Measurements from ENCODE around the gene FAM168A. TPM values are rescaled to one million over a fixed set of nuclear protein-coding genes. Genes with fewer than 3 reads are reported as not detected.
"Not testable (repeated sequence)": the region's sequence is repeated elsewhere in the genome, so short reads cannot be mapped to it uniquely, and the experiment has no call there.

FAM168A gene
- polyA plus RNA-seq, 4 donors, result 5.4 to 18.8 (median 9.9) TPM

DNA sequence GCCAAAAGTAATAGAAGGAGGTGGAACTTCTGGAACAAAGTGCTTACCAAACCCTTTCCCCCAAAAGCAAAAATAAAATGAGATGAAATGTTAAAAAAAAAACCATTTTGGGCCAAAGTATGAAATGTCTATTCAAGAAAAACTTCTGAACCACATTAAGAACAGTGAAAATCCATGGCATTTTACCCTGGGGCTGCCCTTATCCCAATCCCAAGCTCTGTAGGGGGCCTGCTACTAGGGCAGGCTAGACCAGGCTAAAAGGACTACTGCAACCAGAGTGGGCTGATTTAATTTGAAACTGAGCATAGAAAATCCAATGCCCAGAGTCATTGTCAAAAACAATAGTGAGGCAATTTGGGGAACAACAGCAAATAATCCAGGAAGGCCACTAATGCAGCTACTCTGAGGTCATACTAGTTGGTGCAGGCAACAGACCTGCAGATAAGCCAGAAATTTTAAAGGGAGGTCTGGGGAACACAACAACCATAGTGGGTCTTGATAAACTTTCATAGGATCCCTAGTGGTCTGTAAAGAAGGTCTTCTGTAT lies 122.3 kb downstream of the FAM168A start:
- FAIRE-seq (no peak), DNase-seq (no peak)
- Histone ChIP-seq H3K4me3 (ENCODE audit: low read depth in 1 of 3, low read length in 3 of 3) (no peak overlapping the region), H3K9me3 (ENCODE audit: control insufficient read depth in 2 of 2, insufficient read depth in 1 of 2, low read depth in 1 of 2, low read length in 1 of 2) (peaks cover 0 to 4% of the 10 kb centered on the region in 2 donors), H3K4me1 (ENCODE audit: control insufficient read depth in 3 of 3, insufficient read depth in 2 of 3, low read depth in 1 of 3, low read length in 2 of 3) (peaks cover 0 to 2% (median 0%) of the 10 kb centered on the region in 3 donors), H3K27ac (ENCODE audit: low read depth in 1 of 3, low read length in 2 of 3) (no peak overlapping the region), H3K36me3 (ENCODE audit: control insufficient read depth in 3 of 3, insufficient read depth in 2 of 3, low read depth in 1 of 3, low read length in 3 of 3) (no peaks in the 10 kb centered on the region), H3K27me3 (ENCODE audit: control insufficient read depth in 3 of 3, insufficient read depth in 3 of 3, low read length in 3 of 3) (no peaks in the 10 kb centered on the region)

DNA sequence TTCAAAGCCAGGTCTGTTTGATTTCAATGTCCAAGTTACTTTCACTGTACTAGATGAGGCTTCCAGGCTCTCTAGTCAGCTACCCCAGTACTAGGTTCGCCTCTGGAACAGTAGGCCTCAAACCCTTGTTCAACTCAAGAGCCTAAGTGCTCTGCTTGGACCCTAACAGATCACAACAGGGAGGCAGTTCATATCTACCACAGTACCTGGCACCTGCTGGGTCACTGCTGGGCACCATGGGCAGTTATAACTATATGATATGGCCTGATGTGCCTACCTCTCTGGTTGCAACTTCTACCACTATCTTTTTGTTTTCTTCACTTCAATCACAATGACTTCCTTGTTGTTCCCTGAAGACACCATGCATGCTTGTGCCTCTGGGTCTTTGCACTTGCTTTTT lies 124.7 kb downstream of the FAM168A start:
- peaks cover 0 to 1% (median 0%) of the 10 kb centered on the region in 3 donors for H3K36me3 ChIP-seq (ENCODE audit: control insufficient read depth in 3 of 3, insufficient read depth in 2 of 3, low read depth in 1 of 3, low read length in 3 of 3)
- H3K9me3 ChIP-seq (ENCODE audit: control insufficient read depth in 2 of 2, insufficient read depth in 1 of 2, low read depth in 1 of 2, low read length in 1 of 2), result peaks cover 0 to 4% of the 10 kb centered on the region in 2 donors
- no peaks in the 10 kb centered on the region for H3K4me1 ChIP-seq (ENCODE audit: control insufficient read depth in 3 of 3, insufficient read depth in 2 of 3, low read depth in 1 of 3, low read length in 2 of 3)
- WGBS, 3 donors, result 95 to 100% (median 100%) methylated on average over 1 of the region's 1 CpG
- H3K4me3 ChIP-seq (ENCODE audit: low read depth in 1 of 3, low read length in 3 of 3), result no peak overlapping the region
- no peaks in the 10 kb centered on the region for H3K27me3 ChIP-seq (ENCODE audit: control insufficient read depth in 3 of 3, insufficient read depth in 3 of 3, low read length in 3 of 3)
- no peak for FAIRE-seq
- DNase-seq, result no peak
- H3K27ac ChIP-seq (ENCODE audit: low read depth in 1 of 3, low read length in 2 of 3), result no peak overlapping the region

DNA sequence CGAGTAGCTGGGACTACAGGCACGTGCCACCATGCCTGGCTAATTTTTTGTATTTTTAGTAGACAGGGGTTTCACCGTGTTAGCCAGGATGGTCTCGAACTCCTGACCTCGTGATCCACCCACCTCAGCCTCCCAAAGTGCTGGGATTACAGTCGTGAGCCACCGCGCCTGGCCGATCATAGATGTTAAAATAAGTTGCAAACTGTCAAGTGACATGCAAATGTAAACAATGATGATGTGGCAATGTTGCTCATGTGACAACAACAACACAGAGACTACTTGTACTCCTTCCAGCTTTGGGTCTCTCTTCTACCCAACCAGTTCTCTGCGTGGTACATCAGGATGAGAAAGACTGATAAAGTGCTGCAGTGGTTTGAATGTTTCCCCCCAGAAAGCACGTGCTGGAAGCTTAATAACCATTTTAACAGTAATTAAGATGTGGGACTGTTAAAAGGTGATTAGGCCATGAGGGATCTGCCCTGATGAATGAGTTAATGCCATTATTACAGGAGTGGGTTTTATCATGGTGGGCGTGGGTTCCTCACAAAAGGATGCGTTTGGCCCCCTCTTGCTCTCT lies 127.8 kb downstream of the FAM168A start:
- not testable (repeated sequence) for H3K9me3 ChIP-seq (ENCODE audit: control insufficient read depth in 2 of 2, insufficient read depth in 1 of 2, low read depth in 1 of 2, low read length in 1 of 2); H3K36me3 ChIP-seq (ENCODE audit: control insufficient read depth in 3 of 3, insufficient read depth in 2 of 3, low read depth in 1 of 3, low read length in 3 of 3); H3K4me3 ChIP-seq (ENCODE audit: low read depth in 1 of 3, low read length in 3 of 3); H3K27me3 ChIP-seq (ENCODE audit: control insufficient read depth in 3 of 3, insufficient read depth in 3 of 3, low read length in 3 of 3); FAIRE-seq; H3K4me1 ChIP-seq (ENCODE audit: control insufficient read depth in 3 of 3, insufficient read depth in 2 of 3, low read depth in 1 of 3, low read length in 2 of 3); H3K27ac ChIP-seq (ENCODE audit: low read depth in 1 of 3, low read length in 2 of 3); DNase-seq
- 85 to 97% (median 92%) methylated on average over 13 of the region's 13 CpGs for WGBS, 3 donors

DNA sequence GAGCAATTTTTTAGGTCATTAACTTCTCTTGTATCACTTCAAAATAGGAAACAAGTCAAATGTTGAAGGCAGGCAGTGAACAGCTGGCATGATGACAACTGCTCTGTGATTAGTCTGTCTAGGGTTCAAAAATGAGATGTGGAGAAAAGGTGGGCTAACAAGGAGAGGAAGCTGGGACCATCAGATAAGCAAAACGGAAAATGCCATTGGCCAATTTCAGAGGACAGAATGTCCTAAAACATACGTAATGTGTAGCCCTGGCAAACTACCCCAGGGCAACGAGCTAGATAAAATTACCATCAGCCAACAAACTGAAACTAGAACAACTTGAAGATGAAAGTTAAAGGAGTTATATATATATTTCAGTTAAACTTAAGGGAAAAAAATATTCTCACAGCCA lies 128.5 kb downstream of the FAM168A start:
- Histone ChIP-seq H3K9me3 (ENCODE audit: control insufficient read depth in 2 of 2, insufficient read depth in 1 of 2, low read depth in 1 of 2, low read length in 1 of 2) (no peaks in the 10 kb centered on the region), H3K27ac (ENCODE audit: low read depth in 1 of 3, low read length in 2 of 3) (no peak overlapping the region), H3K4me3 (ENCODE audit: low read depth in 1 of 3, low read length in 3 of 3) (no peak overlapping the region), H3K4me1 (ENCODE audit: control insufficient read depth in 3 of 3, insufficient read depth in 2 of 3, low read depth in 1 of 3, low read length in 2 of 3) (no peaks in the 10 kb centered on the region), H3K27me3 (ENCODE audit: control insufficient read depth in 3 of 3, insufficient read depth in 3 of 3, low read length in 3 of 3) (no peaks in the 10 kb centered on the region), H3K36me3 (ENCODE audit: control insufficient read depth in 3 of 3, insufficient read depth in 2 of 3, low read depth in 1 of 3, low read length in 3 of 3) (peaks cover 0 to 2% (median 0%) of the 10 kb centered on the region in 3 donors)
- no peak for DNase-seq
- WGBS, 3 donors, result 70 to 93% (median 88%) methylated on average over 3 of the region's 3 CpGs
- FAIRE-seq, result no peak

DNA sequence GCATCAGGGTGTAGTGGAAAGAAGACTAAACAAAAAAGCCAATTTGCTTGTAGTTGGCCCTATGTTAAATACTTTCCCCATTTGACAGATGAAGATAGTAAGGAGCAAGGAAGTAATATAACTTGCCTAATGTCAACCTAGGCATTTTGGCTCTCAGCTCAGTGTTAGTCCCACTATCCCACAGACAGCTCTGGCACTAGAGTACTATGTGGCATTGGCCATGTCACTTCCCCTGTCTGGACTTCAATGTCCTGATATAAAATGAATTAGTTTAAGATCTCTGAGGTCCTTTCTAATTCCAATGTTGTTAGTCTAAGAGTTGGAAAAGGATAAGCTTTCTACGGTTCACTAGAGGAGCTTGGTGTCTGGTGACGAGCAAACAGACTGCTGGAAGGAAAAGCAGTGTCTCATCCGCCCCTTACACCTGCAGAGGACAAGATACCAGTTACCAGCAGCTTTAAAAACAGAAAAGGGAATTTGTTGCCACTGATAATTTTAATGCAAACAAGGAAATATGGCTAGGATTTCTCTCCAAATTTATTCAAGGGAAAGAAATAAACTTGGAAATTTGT lies 129.2 kb downstream of the FAM168A start:
- no peaks in the 10 kb centered on the region for H3K27me3 ChIP-seq (ENCODE audit: control insufficient read depth in 3 of 3, insufficient read depth in 3 of 3, low read length in 3 of 3)
- 90 to 96% (median 92%) methylated on average over 3 of the region's 3 CpGs for WGBS, 3 donors
- no peak overlapping the region for H3K27ac ChIP-seq (ENCODE audit: low read depth in 1 of 3, low read length in 2 of 3)
- H3K4me3 ChIP-seq (ENCODE audit: low read depth in 1 of 3, low read length in 3 of 3), result no peak overlapping the region
- DNase-seq (no peak), FAIRE-seq (no peak)
- no peaks in the 10 kb centered on the region for H3K4me1 ChIP-seq (ENCODE audit: control insufficient read depth in 3 of 3, insufficient read depth in 2 of 3, low read depth in 1 of 3, low read length in 2 of 3)
- H3K9me3 ChIP-seq (ENCODE audit: control insufficient read depth in 2 of 2, insufficient read depth in 1 of 2, low read depth in 1 of 2, low read length in 1 of 2), result no peaks in the 10 kb centered on the region
- H3K36me3 ChIP-seq (ENCODE audit: control insufficient read depth in 3 of 3, insufficient read depth in 2 of 3, low read depth in 1 of 3, low read length in 3 of 3), result peaks cover 0 to 2% (median 0%) of the 10 kb centered on the region in 3 donors

- H3K27me3 ChIP-seq (ENCODE audit: control insufficient read depth in 3 of 3, insufficient read depth in 3 of 3, low read length in 3 of 3), result no peaks in the 10 kb centered on the region
- H3K27ac ChIP-seq (ENCODE audit: low read depth in 1 of 3, low read length in 2 of 3), result no peak overlapping the region
- peaks cover 0 to 2% (median 0%) of the 10 kb centered on the region in 3 donors for H3K36me3 ChIP-seq (ENCODE audit: control insufficient read depth in 3 of 3, insufficient read depth in 2 of 3, low read depth in 1 of 3, low read length in 3 of 3)
- no peaks in the 10 kb centered on the region for H3K4me1 ChIP-seq (ENCODE audit: control insufficient read depth in 3 of 3, insufficient read depth in 2 of 3, low read depth in 1 of 3, low read length in 2 of 3)
- no peaks in the 10 kb centered on the region for H3K9me3 ChIP-seq (ENCODE audit: control insufficient read depth in 2 of 2, insufficient read depth in 1 of 2, low read depth in 1 of 2, low read length in 1 of 2)
- no peak for DNase-seq
- H3K4me3 ChIP-seq (ENCODE audit: low read depth in 1 of 3, low read length in 3 of 3), result no peak overlapping the region
- WGBS, 3 donors, result 66 to 97% (median 94%) methylated on average over 2 of the region's 2 CpGs
- FAIRE-seq, result no peak
Measured at GRCh38 chr11:73467505-73467904, 130.4 kb downstream of the FAM168A start.

GRCh38 chr11:73466643-73467042 lies 131.3 kb downstream of the FAM168A start:
- Histone ChIP-seq H3K36me3 (ENCODE audit: control insufficient read depth in 3 of 3, insufficient read depth in 2 of 3, low read depth in 1 of 3, low read length in 3 of 3) (peaks cover 0 to 2% (median 0%) of the 10 kb centered on the region in 3 donors), H3K4me1 (ENCODE audit: control insufficient read depth in 3 of 3, insufficient read depth in 2 of 3, low read depth in 1 of 3, low read length in 2 of 3) (no peaks in the 10 kb centered on the region), H3K27ac (ENCODE audit: low read depth in 1 of 3, low read length in 2 of 3) (no peak overlapping the region), H3K4me3 (ENCODE audit: low read depth in 1 of 3, low read length in 3 of 3) (no peak overlapping the region), H3K27me3 (ENCODE audit: control insufficient read depth in 3 of 3, insufficient read depth in 3 of 3, low read length in 3 of 3) (no peaks in the 10 kb centered on the region), H3K9me3 (ENCODE audit: control insufficient read depth in 2 of 2, insufficient read depth in 1 of 2, low read depth in 1 of 2, low read length in 1 of 2) (no peaks in the 10 kb centered on the region)
- FAIRE-seq, result no peak
- no peak for DNase-seq
- WGBS, 3 donors, result 84 to 93% (median 87%) methylated on average over 1 of the region's 1 CpG

- FAIRE-seq (no peak), DNase-seq (no peak)
- Histone ChIP-seq H3K27me3 (ENCODE audit: control insufficient read depth in 3 of 3, insufficient read depth in 3 of 3, low read length in 3 of 3) (no peaks in the 10 kb centered on the region), H3K9me3 (ENCODE audit: control insufficient read depth in 2 of 2, insufficient read depth in 1 of 2, low read depth in 1 of 2, low read length in 1 of 2) (no peaks in the 10 kb centered on the region), H3K36me3 (ENCODE audit: control insufficient read depth in 3 of 3, insufficient read depth in 2 of 3, low read depth in 1 of 3, low read length in 3 of 3) (peaks cover 0 to 2% (median 0%) of the 10 kb centered on the region in 3 donors), H3K4me1 (ENCODE audit: control insufficient read depth in 3 of 3, insufficient read depth in 2 of 3, low read depth in 1 of 3, low read length in 2 of 3) (no peaks in the 10 kb centered on the region), H3K27ac (ENCODE audit: low read depth in 1 of 3, low read length in 2 of 3) (no peak overlapping the region), H3K4me3 (ENCODE audit: low read depth in 1 of 3, low read length in 3 of 3) (no peak overlapping the region)
- WGBS, 3 donors, result 84 to 89% (median 86%) methylated on average over 1 of the region's 1 CpG
Measured at GRCh38 chr11:73465871-73466270, 132.0 kb downstream of the FAM168A start.

All from small intestine (tissue), 7 donors.